GM21786 (cell line): ENCODE measurements around the gene TBC1D30.

Source experiments
- ATAC-seq: cut with Tn5 transposase; IDR thresholded peaks from one replicate; pipeline ENCODE4 v1.9.1; 2021; ENCODE audit not compliant: unreplicated experiment

TBC1D30 gene

GRCh38 chr12:64903479-64904152, 79.2 kb downstream of the TBC1D30 start:
- no peak for ATAC-seq

GRCh38 chr12:64907097-64907496, 82.7 kb downstream of the TBC1D30 start:
- ATAC-seq = no peak

GRCh38 chr12:64909124-64909523, 84.7 kb downstream of the TBC1D30 start:
- ATAC-seq = no peak

- ATAC-seq = no peak
Observed at GRCh38 chr12:64911081-64911480, 86.6 kb downstream of the TBC1D30 start.

- no peak for ATAC-seq
Observed at GRCh38 chr12:64911912-64912311, 87.5 kb downstream of the TBC1D30 start.

GRCh38 chr12:64912516-64913255, 88.2 kb downstream of the TBC1D30 start:
- ATAC-seq = no peak

GRCh38 chr12:64915242-64915641, 90.8 kb downstream of the TBC1D30 start:
- ATAC-seq = no peak

- no peak for ATAC-seq
Observed at GRCh38 chr12:64916411-64917261, 92.2 kb downstream of the TBC1D30 start.

GRCh38 chr12:64918344-64918743, 93.9 kb downstream of the TBC1D30 start:
- ATAC-seq = no peak

- no peak for ATAC-seq
Observed at GRCh38 chr12:64918801-64919200, 94.4 kb downstream of the TBC1D30 start.

- ATAC-seq = no peak
Observed at GRCh38 chr12:64922853-64923252, 98.4 kb downstream of the TBC1D30 start.

- no peak for ATAC-seq
Observed at GRCh38 chr12:64923536-64923935, 99.1 kb downstream of the TBC1D30 start.
